Measurements from ENCODE around the gene HAO1. TPM values are rescaled to one million over a fixed set of nuclear protein-coding genes. Genes with fewer than 3 reads are reported as not detected.

The HAO1 gene
- not detected for polyA plus RNA-seq (2012; ENCODE audit: insufficient read length, low read depth)

DNA sequence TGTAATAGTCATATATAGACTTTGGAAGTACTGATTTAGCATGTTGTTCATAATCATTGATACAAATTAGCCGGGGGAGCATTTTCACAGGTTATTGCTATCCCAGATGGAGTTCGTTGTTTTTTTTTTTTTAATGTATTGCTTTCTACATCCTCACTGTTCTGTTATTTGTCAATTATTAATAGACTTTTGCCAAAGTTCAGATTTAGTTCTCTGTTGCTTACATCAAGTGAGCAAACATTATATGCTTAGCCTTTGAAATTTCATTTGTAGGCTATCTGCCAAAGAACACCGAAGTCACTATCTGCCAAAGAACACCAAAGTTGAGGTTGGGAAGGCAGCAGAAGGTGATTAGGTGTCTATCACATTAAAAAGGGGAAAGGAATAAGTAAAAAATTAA, at the start of gene HAO1:
Gene HAO1 (minus strand): TSS at position 118 of the 400 bp plus-strand sequence. CDS start 36 bp downstream, at position 82.
- TF ChIP-seq FOXP2 (optimal IDR thresholded peaks at IDR 0.05; ENCODE audit: borderline replicate concordance, extremely low read depth, extremely low read length, insufficient read depth), result no peak
- TF ChIP-seq, protein P1, sequence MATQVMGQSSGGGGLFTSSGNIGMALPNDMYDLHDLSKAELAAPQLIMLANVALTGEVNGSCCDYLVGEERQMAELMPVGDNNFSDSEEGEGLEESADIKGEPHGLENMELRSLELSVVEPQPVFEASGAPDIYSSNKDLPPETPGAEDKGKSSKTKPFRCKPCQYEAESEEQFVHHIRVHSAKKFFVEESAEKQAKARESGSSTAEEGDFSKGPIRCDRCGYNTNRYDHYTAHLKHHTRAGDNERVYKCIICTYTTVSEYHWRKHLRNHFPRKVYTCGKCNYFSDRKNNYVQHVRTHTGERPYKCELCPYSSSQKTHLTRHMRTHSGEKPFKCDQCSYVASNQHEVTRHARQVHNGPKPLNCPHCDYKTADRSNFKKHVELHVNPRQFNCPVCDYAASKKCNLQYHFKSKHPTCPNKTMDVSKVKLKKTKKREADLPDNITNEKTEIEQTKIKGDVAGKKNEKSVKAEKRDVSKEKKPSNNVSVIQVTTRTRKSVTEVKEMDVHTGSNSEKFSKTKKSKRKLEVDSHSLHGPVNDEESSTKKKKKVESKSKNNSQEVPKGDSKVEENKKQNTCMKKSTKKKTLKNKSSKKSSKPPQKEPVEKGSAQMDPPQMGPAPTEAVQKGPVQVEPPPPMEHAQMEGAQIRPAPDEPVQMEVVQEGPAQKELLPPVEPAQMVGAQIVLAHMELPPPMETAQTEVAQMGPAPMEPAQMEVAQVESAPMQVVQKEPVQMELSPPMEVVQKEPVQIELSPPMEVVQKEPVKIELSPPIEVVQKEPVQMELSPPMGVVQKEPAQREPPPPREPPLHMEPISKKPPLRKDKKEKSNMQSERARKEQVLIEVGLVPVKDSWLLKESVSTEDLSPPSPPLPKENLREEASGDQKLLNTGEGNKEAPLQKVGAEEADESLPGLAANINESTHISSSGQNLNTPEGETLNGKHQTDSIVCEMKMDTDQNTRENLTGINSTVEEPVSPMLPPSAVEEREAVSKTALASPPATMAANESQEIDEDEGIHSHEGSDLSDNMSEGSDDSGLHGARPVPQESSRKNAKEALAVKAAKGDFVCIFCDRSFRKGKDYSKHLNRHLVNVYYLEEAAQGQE (IDR thresholded peaks at IDR 0.05; ENCODE audit: insufficient read depth in 1 of 2, low read depth in 2 of 2, low read length in 2 of 2), result no peak
- no peak for TF ChIP-seq TAF1 (IDR thresholded peaks at IDR 0.05; ENCODE audit: borderline replicate concordance, insufficient read depth, low read length)
- TF ChIP-seq POLR2AphosphoS5 (IDR thresholded peaks at IDR 0.05; ENCODE audit: low read depth, low read length), result no peak
- no peak for TF ChIP-seq SIN3A (IDR thresholded peaks at IDR 0.05; ENCODE audit: borderline replicate concordance, insufficient read depth, low read length)

DNA sequence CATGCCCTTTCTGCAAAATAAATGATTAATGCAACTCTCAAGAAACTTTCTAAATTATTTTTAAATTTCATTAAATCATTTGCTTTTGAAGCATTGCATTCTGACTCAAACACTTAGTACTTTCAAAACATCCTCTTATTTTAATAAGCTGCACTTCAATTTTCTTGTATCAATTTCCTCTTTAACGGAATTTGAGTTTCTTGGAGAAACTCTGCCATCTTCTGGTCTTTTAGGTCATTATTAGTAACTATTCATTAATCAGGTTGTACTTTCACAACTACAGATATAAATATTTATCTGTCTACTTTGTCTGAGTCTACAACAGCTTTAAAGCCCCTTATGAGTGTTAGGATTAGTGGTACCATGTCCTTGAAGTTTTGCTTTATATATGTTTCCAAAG, 49.1 kb upstream of the HAO1 start:
- TF ChIP-seq FOXP2 (optimal IDR thresholded peaks at IDR 0.05; ENCODE audit: borderline replicate concordance, extremely low read depth, extremely low read length, insufficient read depth) (no peak), SIN3A (IDR thresholded peaks at IDR 0.05; ENCODE audit: borderline replicate concordance, insufficient read depth, low read length) (no peak), TAF1 (IDR thresholded peaks at IDR 0.05; ENCODE audit: borderline replicate concordance, insufficient read depth, low read length) (no peak), POLR2AphosphoS5 (IDR thresholded peaks at IDR 0.05; ENCODE audit: low read depth, low read length) (no peak)
- TF ChIP-seq, protein P1 (IDR thresholded peaks at IDR 0.05; ENCODE audit: insufficient read depth in 1 of 2, low read depth in 2 of 2, low read length in 2 of 2), result no peak

DNA sequence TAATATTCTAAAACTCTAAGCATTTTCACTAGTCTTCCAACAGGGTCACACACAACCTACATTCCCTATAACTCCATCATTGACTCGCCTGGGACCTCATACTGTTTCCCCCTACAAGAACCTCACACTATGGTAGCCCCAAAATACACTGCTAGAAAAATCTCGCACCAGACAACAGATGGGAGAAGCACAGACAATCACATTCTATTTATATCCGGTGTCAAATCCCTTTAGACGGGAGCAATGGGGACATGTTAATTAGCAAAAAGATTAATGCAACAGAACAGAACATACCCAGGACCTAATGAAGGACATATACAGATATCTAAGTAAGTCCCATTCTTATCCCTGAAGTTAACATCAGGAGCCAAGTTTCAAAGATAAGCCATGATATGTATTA, 45.7 kb upstream of the HAO1 start:
- TF ChIP-seq SIN3A (IDR thresholded peaks at IDR 0.05; ENCODE audit: borderline replicate concordance, insufficient read depth, low read length), result no peak

DNA sequence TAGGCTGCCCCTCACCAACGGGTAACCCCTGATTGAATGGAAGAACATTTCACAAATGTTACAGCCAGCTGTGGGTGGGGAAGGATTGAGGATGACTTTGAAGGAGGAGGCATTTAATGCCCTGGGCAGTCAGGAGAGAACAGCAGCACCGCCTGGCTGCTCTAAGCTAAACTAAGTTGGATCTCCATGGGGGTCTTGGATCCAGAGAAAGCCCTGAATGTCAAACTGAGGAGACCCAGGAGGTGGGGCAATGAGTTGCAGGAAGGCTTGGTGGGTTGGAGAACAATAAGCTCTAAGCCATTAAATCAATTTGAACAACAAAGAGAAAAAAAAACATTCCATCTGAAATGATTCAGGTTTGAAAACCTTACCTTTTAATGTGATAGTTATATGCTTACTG, 43.9 kb upstream of the HAO1 start:
- no peak for TF ChIP-seq POLR2AphosphoS5 (IDR thresholded peaks at IDR 0.05; ENCODE audit: low read depth, low read length)
- TF ChIP-seq TAF1 (IDR thresholded peaks at IDR 0.05; ENCODE audit: borderline replicate concordance, insufficient read depth, low read length), result no peak
- TF ChIP-seq, protein P1 (IDR thresholded peaks at IDR 0.05; ENCODE audit: insufficient read depth in 1 of 2, low read depth in 2 of 2, low read length in 2 of 2), result no peak
- TF ChIP-seq SIN3A (IDR thresholded peaks at IDR 0.05; ENCODE audit: borderline replicate concordance, insufficient read depth, low read length), result no peak
- TF ChIP-seq FOXP2 (optimal IDR thresholded peaks at IDR 0.05; ENCODE audit: borderline replicate concordance, extremely low read depth, extremely low read length, insufficient read depth), result no peak

- TF ChIP-seq POLR2AphosphoS5 (IDR thresholded peaks at IDR 0.05; ENCODE audit: low read depth, low read length) (no peak), TAF1 (IDR thresholded peaks at IDR 0.05; ENCODE audit: borderline replicate concordance, insufficient read depth, low read length) (no peak), FOXP2 (optimal IDR thresholded peaks at IDR 0.05; ENCODE audit: borderline replicate concordance, extremely low read depth, extremely low read length, insufficient read depth) (no peak)
These were observed 41.1 kb upstream of the HAO1 start for GRCh38 chr20:7981374-7981773.

- no peak for TF ChIP-seq POLR2AphosphoS5 (IDR thresholded peaks at IDR 0.05; ENCODE audit: low read depth, low read length)
- no peak for TF ChIP-seq TAF1 (IDR thresholded peaks at IDR 0.05; ENCODE audit: borderline replicate concordance, insufficient read depth, low read length)
- TF ChIP-seq, protein P1 (IDR thresholded peaks at IDR 0.05; ENCODE audit: insufficient read depth in 1 of 2, low read depth in 2 of 2, low read length in 2 of 2), result no peak
- no peak for TF ChIP-seq FOXP2 (optimal IDR thresholded peaks at IDR 0.05; ENCODE audit: borderline replicate concordance, extremely low read depth, extremely low read length, insufficient read depth)
- no peak for TF ChIP-seq SIN3A (IDR thresholded peaks at IDR 0.05; ENCODE audit: borderline replicate concordance, insufficient read depth, low read length)
These were observed 40.2 kb upstream of the HAO1 start for GRCh38 chr20:7980332-7981046.

All from PFSK-1 (cell line).